Lung (tissue), 16 donors: Measurements from ENCODE around the gene MAD2L2. TPM values are rescaled to one million over a fixed set of nuclear protein-coding genes. Genes with fewer than 3 reads are reported as not detected.

ENCODE experiments used
- ATAC-seq: fragments of 200-7000 bp; cut with Tn5 transposase; one replicate; pipeline ENCODE4 v1.9.1; 2020; ENCODE audit warnings: moderate number of reproducible peaks; ENCODE audit not compliant: insufficient read depth, low FRiP score
- DNase-seq, 3 donors: peaks; one replicate each; pipeline ENCODE4 v3.0.0-alpha.2; 2013 to 2017
- H3K27ac ChIP-seq, 2 donors: one replicate each; pipeline ENCODE4 v1.5.1; 2013; ENCODE audit warnings: mild to moderate bottlenecking in 2 of 2, moderate library complexity in 2 of 2, control low read depth in 1 of 2, inconsistent platforms in 1 of 2, low read depth in 1 of 2, low read length in 1 of 2
- H3K27me3 ChIP-seq, 3 donors: one replicate each; pipeline ENCODE4 v1.5.1; 2013; ENCODE audit warnings: low read length in 2 of 3; ENCODE audit not compliant: control insufficient read depth in 3 of 3, insufficient read depth in 3 of 3
- H3K36me3 ChIP-seq, 4 donors: one replicate each; pipeline ENCODE4 v1.5.1; 2013; ENCODE audit warnings: low read length in 4 of 4, mild to moderate bottlenecking in 1 of 4, moderate library complexity in 1 of 4; ENCODE audit not compliant: control insufficient read depth in 4 of 4, insufficient read depth in 4 of 4
- H3K4me1 ChIP-seq, 5 donors: one replicate each; pipeline ENCODE4 v1.5.1; 2013; ENCODE audit warnings: low read length in 5 of 5, mild to moderate bottlenecking in 2 of 5, moderate library complexity in 1 of 5; ENCODE audit not compliant: control insufficient read depth in 5 of 5, insufficient read depth in 5 of 5
- H3K4me3 ChIP-seq: one replicate; pipeline ENCODE4 v1.5.1; 2013; ENCODE audit warnings: mild to moderate bottlenecking, control low read depth, moderate library complexity
- H3K9ac ChIP-seq, 2 donors: one replicate each; pipeline ENCODE4 v1.5.1; 2013; ENCODE audit warnings: low read length in 2 of 2, control low read depth in 1 of 2; ENCODE audit not compliant: insufficient read depth in 1 of 2
- H3K9me3 ChIP-seq, 4 donors: one replicate each; pipeline ENCODE4 v1.5.1; 2013; ENCODE audit warnings: low read length in 3 of 4, mild to moderate bottlenecking in 1 of 4, moderate library complexity in 1 of 4; ENCODE audit not compliant: control insufficient read depth in 4 of 4, insufficient read depth in 3 of 4
- WGBS, 2 donors: extraction: QIAGEN DNeasy Blood & Tissue Kit; methylation state at CpG; one replicate each; pipeline ENCODE4 v1.1.7; 2013; 5-methylcytosine and 5-hydroxymethylcytosine counted together
- long read RNA-seq, 5 donors: transcript quantifications; one replicate each; lab custom pipeline, GENCODE V29; 2026
- polyA plus RNA-seq, 2 donors: library from polyadenylated mRNA; stranded (reverse); fragments of 200-250 nt; gene quantifications; one replicate each; pipeline ENCODE4 v1.2.1, GENCODE V29; 2013
- total RNA-seq, 2 donors: library from RNA; depleted of rRNA in 1 of 2; stranded (reverse); fragments of >200 nt in 1 of 2; gene quantifications; one replicate each; pipeline ENCODE4 v1.2.1, GENCODE V29; 2014 to 2021
- TF ChIP-seq, protein P1 (sequence below): IDR thresholded peaks from 2 replicates; pipeline ENCODE4 v1.5.1; 2012; ENCODE audit warnings: mild to moderate bottlenecking; ENCODE audit errors: control extremely low read depth, extremely low read depth
- donor health status: control.
- donor health status: control.
- donor health status: Bipolar disorder and iron deficiency.
- donor health status: healthy.
- donor health status: DM: yes; HTN: yes; CAD: no.

Gene MAD2L2
- total RNA-seq, result 10 to 100 TPM; 23.4 to 28.1 TPM
- polyA plus RNA-seq, result 10 to 100 TPM; 32.8 to 61.9 TPM
- long read RNA-seq, donor 1, transcript MAD2L2-207 (9 exons, 1,118 nt), result major isoform, 5 of 10 reads
- long read RNA-seq, donor 1, transcript MAD2L2-204 (9 exons, 872 nt), result major isoform, 5 of 10 reads
- long read RNA-seq, donor 1, partial matches to known transcripts, result 0 of 10 reads
- long read RNA-seq, donor 1, other reads (novel, unspliced or antisense), result 0 of 10 reads
- long read RNA-seq, donor 2, transcript MAD2L2-204 (9 exons, 872 nt), result major isoform, 10 of 15 reads
- long read RNA-seq, donor 2, partial matches to known transcripts, result 0 of 15 reads
- long read RNA-seq, donor 2, other reads (novel, unspliced or antisense), result 0 of 15 reads
- long read RNA-seq, donor 3, partial matches to known transcripts, result 0 of 6 reads
- long read RNA-seq, donor 3, other reads (novel, unspliced or antisense), result 0 of 6 reads
- long read RNA-seq, donor 4, partial matches to known transcripts, result 0 of 7 reads
- long read RNA-seq, donor 4, other reads (novel, unspliced or antisense), result 0 of 7 reads
- long read RNA-seq, donor 5, transcript MAD2L2-204 (9 exons, 872 nt), result minor isoform, 13 of 113 reads
- long read RNA-seq, donor 5, transcript MAD2L2-207 (9 exons, 1,118 nt), result major isoform, 14 of 113 reads
- long read RNA-seq, donor 5, partial matches to known transcripts, result 55 of 113 reads
- long read RNA-seq, donor 5, other reads (novel, unspliced or antisense), result 30 of 113 reads

GRCh38 chr1:11681071-11681771 lies at the start of gene MAD2L2:
TSS of gene MAD2L2 (minus strand) at chr1:11681148. CDS start at chr1:11680601, 547 bp downstream.
- ATAC-seq, result peak; percentile 94
- peaks cover 0 to 13% (median 7%) of the 10 kb centered on the region in 4 donors for H3K36me3 ChIP-seq
- no peaks in the 10 kb centered on the region for H3K9me3 ChIP-seq
- peaks cover 0 to 15% (median 4%) of the 10 kb centered on the region in 5 donors for H3K4me1 ChIP-seq
- H3K4me3 ChIP-seq, result peak within 1 kb of the TSS; percentile 90
- TF ChIP-seq, protein P1, sequence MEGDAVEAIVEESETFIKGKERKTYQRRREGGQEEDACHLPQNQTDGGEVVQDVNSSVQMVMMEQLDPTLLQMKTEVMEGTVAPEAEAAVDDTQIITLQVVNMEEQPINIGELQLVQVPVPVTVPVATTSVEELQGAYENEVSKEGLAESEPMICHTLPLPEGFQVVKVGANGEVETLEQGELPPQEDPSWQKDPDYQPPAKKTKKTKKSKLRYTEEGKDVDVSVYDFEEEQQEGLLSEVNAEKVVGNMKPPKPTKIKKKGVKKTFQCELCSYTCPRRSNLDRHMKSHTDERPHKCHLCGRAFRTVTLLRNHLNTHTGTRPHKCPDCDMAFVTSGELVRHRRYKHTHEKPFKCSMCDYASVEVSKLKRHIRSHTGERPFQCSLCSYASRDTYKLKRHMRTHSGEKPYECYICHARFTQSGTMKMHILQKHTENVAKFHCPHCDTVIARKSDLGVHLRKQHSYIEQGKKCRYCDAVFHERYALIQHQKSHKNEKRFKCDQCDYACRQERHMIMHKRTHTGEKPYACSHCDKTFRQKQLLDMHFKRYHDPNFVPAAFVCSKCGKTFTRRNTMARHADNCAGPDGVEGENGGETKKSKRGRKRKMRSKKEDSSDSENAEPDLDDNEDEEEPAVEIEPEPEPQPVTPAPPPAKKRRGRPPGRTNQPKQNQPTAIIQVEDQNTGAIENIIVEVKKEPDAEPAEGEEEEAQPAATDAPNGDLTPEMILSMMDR, result no peak
- peak; percentile 84 to 88 (median 86) for DNase-seq
- no peaks in the 10 kb centered on the region for H3K27me3 ChIP-seq
- WGBS, 2 donors, result 0 to 1% methylated on average over 63 to 71 of the region's 71 CpGs
- peak within 1 kb of the TSS; percentile 55 to 84 for H3K27ac ChIP-seq
- H3K9ac ChIP-seq, result peak within 1 kb of the TSS; percentile 23 to 46

GRCh38 chr1:11730429-11730891 lies 49.5 kb upstream of the MAD2L2 start:
- Histone ChIP-seq H3K27ac (peak overlapping the region in 1 of 2 donors; percentile 95), H3K9me3 (no peaks in the 10 kb centered on the region), H3K36me3 (no peaks in the 10 kb centered on the region), H3K9ac (no peak overlapping the region), H3K4me3 (no peak overlapping the region), H3K4me1 (peaks cover 0 to 43% (median 27%) of the 10 kb centered on the region in 5 donors), H3K27me3 (no peaks in the 10 kb centered on the region)
- WGBS, 2 donors, result 5 to 7% methylated on average over 5 of the region's 5 CpGs
- peak; percentile 80 to 91 (median 88) for DNase-seq
- ATAC-seq, result peak; percentile 85
- TF ChIP-seq, protein P1, result no peak

- Histone ChIP-seq H3K27ac (peak overlapping the region in 1 of 2 donors; percentile 77), H3K9ac (no peak overlapping the region), H3K4me1 (peaks cover 0 to 41% (median 24%) of the 10 kb centered on the region in 5 donors), H3K4me3 (no peak overlapping the region), H3K27me3 (no peaks in the 10 kb centered on the region), H3K36me3 (no peaks in the 10 kb centered on the region), H3K9me3 (no peaks in the 10 kb centered on the region)
- 29 to 38% methylated on average over 25 to 26 of the region's 26 CpGs for WGBS, 2 donors
- ATAC-seq (no peak), DNase-seq (peak; percentile 28 to 47 (median 43))
- TF ChIP-seq, protein P1, result no peak
These were observed 48.8 kb upstream of the MAD2L2 start for GRCh38 chr1:11729498-11730428.
